GM19455 (cell line): ENCODE measurements around the gene DCTN1.
"Not testable (repeated sequence)": the region's sequence is repeated elsewhere in the genome, so short reads cannot be mapped to it uniquely, and the experiment has no call there.

Experiments used
- ATAC-seq: cut with Tn5 transposase; IDR thresholded peaks from one replicate; pipeline ENCODE4 v1.9.1; 2021; ENCODE audit not compliant: unreplicated experiment

The DCTN1 gene

GRCh38 chr2:74372674-74373073 is 7.4 kb downstream of the DCTN1 start:
- no peak for ATAC-seq

- no peak for ATAC-seq
Observed at GRCh38 chr2:74371421-74371820, 8.7 kb downstream of the DCTN1 start.

- ATAC-seq = no peak
Observed at GRCh38 chr2:74369976-74370375, 10.1 kb downstream of the DCTN1 start.

DNA sequence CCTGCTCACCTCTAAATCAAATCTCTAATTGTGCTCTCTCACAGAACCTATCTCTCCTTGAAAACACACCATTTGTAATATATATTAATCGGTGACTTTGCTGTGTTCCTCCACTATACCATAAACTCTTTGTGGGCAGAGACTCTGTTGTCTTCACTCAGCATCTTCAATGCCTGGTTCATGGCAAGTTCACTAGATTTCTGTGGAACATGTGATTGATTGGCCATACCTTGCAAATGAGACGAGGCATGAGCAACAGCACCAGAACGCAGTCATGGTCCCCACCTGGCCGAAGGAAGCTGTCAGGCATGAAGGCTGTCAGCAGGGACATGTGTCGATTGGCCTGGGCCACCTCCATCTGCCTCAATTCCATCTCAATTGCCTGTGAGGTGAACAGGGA is 11.6 kb downstream of the DCTN1 start:
- no peak for ATAC-seq

GRCh38 chr2:74367789-74368188 is 12.3 kb downstream of the DCTN1 start:
- no peak for ATAC-seq

DNA sequence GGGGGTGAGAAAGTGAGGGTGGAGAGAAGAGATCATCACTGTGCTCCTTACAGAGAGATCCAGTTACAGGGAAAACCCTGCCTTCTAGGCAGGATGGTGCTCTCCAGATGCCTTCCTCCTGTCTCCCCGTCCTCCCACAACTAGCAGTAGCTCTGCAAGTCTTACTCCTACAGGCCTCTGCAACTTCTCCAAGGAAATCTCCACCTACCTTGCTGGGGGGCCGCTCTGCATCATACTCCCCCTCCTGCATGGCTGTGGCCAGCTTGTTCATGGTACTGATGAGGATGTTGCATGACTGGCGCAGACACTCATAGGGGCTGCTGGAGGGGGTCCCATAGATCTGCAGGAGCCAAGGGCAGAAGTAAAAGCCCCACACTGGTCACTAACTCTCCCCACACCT is 14.1 kb downstream of the DCTN1 start:
- ATAC-seq = no peak

- ATAC-seq = no peak
Observed at GRCh38 chr2:74364533-74365505, 15.3 kb downstream of the DCTN1 start.

GRCh38 chr2:74361327-74361726 is 18.8 kb downstream of the DCTN1 start:
- no peak for ATAC-seq

- ATAC-seq = no peak
Observed at GRCh38 chr2:74357627-74358026, 22.5 kb downstream of the DCTN1 start.

- ATAC-seq = no peak
Observed at GRCh38 chr2:74349889-74350288, 30.2 kb downstream of the DCTN1 start.

GRCh38 chr2:74347742-74348141 is 32.4 kb downstream of the DCTN1 start:
- no peak for ATAC-seq

- ATAC-seq = no peak
Observed at GRCh38 chr2:74347303-74347702, 32.8 kb downstream of the DCTN1 start.

DNA sequence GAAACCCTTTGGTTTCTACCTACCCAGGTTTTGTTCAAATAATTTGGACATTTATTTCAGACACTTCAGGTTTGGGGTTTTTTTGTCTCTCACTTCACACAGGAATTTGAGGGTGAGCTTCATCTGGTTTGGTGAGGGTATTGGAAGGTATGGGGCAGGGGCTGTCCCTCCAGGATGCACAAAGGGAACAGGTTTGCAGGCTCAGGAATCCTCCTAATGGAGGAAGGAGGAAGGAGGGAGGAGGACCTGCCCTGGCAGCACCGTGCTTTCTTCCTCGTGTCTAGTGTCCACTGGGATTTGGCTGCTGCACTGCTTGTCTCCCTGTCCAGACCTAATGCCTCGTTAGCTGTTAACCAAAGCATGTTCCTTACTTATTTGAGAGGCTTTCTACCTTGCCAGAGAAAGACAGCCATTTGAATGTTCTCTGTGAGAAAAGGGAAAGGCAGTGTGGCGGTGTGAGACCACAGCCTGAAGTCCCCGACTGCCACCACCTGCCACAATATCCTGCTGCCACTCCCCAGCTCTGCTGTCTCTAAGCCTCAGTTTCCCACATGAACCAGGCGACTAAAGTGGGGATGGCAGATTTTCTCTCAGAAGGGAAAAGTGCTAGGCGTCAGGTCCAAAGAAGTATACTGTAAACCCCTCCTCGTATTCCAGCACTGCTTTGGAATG is 34.7 kb downstream of the DCTN1 start:
- ATAC-seq = no peak

GRCh38 chr2:74343316-74343715 is 36.8 kb downstream of the DCTN1 start, which contains the start of gene SLC4A5:
Gene SLC4A5 (minus strand): TSS chr2:74343416. CDS start chr2:74315023, 28,393 bp downstream.
- ATAC-seq = no peak

DNA sequence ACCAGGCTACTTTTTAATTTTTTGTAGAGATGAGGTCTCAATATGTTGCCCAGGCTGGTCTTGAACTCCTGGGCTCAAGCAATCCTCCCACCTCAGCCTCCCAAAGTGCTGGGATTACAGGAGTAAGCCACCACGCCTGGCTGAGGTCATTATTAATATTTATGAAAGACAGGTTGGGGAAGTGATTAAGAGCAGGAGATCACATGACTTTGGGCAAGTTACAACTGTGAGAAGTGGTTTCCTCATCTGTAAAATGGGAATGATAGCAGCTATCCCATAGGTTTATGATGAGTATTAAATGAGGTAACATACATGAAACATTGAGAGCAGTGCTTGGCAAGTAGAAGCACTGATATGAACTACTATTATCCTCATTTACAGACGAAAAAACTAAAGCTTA is 43.9 kb downstream of the DCTN1 start:
- not testable (repeated sequence) for ATAC-seq

- ATAC-seq = no peak
Observed at GRCh38 chr2:74334931-74335333, 45.2 kb downstream of the DCTN1 start.

DNA sequence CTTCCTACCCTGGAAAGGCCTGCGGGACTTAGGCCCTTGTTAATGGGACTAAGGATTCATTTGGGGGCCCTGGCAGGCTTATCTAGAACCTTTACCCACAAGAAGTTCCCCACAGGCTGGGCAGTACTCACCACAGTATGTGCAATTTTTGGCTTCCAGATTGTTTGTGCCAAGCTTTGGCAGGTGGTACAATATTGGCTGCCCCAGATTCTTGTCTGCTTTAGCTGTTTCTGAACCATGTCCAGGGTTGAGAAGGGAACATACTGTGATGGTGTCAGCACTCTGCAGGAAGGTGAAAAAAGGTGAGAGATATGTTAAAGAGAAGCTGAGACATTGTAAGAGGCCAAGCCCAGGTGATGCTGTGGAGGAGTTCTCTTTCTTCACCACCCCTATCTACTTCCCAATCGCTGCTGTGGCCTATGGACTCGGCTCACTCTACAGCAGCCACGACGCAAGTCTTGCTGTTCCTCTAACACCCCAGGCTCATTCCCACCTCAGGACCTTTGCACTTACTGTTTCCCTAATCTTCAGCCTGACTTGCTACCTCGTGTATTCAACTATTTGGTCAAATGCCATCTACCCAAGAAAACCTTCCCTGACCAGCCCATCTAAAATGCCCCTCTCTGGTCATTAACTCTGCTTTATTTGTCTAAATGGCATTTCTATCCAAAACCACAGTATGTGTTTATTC is 46.1 kb downstream of the DCTN1 start:
- no peak for ATAC-seq

DNA sequence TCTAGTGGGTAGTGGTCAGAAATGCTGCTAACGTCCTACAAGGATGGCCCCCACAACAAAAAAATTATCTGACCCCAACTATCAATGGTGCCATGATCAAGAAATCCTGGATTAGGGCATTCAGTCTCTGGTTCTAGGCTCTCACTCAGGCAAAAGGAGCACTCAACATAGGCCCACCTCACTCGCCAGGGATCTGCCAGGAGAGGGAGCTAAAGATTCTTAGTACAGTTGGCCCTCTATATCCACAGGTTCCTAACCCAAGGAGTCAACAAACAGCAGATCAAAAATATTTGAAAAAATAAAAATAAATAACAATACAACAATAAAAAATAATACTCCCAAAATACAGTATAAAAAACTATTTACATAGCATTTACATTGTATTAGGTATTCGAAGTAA is 46.9 kb downstream of the DCTN1 start:
- no peak for ATAC-seq

GRCh38 chr2:74332550-74333174 is 47.4 kb downstream of the DCTN1 start:
- no peak for ATAC-seq

DNA sequence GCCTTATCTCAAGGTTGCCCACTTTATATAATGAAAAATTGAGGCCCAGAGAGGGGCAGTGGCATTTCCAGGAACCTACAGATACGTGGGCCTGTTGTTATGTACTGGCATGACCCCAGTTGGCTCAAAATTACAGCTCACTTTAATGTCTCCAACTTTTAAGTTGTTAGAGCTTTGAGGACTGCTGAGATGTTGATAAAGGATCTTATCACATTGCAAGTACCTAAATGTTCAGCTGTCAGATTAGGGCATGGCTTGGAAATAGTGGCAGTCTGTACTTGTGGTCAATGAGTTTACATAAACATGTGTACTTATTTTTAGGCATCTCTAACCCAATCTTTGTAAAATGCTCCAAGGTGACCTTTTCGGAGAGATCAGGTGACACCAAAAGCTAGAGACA is 51.5 kb downstream of the DCTN1 start:
- ATAC-seq = no peak

DNA sequence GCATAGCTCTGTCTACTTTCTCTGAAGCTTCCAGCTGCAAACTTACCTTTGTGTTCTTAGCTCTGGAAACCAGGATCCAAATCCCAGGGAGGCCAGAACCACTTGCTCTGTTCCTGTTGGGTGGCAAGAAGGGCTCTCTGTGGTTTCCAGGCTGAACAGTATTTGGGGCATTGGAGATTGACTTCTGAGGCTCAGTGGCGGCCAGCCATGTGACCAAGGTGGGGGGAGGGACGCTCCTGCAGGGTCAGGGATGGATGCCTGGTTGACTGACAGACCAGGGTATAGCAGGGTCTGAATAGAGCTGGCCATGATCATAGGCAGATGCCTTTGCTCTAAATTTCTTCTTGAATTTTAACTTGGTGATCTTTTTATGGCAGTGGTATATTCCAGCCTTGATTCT is 52.0 kb downstream of the DCTN1 start:
- no peak for ATAC-seq
